ENCODE data around the gene ABLIM2.

The ABLIM2 gene

DNA sequence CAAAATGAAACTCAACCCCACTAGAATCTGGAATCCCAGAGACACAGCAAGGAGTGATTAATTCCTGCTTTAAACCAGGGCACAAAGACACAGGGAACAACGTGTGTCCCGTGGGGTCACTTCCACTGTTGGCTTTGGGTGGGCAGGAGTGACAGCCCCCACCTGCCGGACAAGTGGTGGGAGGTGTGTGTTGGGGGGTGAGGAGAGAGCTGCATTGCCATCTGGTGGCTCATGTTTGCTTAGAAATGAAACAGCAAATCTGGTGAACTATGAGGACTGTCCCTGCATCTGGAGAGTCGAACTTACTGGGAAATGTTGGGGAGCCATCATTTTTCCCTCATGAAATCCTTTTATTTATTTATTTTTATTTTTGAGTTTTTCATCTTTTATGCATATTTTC is 143.1 kb downstream of the ABLIM2 start:
- no peak for DNase-seq

DNA sequence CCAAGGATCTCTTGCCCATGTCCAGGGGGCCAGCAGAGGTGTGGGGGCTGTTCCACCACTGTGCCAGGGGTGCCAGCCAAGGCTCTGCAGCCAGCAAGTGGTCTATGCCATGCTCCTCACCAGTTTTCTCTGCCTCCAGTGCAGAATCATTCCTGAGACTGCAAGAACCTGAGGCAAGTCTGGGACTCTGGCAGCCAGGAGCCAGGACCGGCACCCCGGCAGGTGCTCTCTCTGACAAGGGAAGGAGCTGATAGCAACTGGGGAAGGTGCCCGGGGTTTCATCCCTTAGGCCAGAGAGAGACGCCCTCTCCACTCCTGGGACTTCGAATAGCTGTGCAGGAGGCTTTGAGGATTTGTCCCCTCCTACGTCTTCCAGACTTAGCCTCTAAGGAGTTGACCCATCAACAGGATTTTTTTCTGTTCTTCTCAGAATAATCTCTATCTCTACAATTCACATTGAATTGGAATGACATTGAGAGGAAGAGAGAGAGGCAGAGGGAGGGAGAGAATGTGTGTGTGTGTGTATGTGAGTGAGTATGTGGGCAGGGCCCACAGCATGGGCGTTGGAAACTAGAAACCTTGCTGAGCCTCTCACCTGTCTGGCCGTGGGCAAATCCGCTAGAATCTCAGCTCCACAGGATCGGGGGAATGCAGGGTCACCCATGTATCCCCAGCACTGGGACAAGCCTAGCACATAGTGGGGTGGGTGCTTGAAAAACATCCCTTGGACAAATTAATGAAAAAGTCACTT is 144.5 kb downstream of the ABLIM2 start:
- no peak for DNase-seq

DNA sequence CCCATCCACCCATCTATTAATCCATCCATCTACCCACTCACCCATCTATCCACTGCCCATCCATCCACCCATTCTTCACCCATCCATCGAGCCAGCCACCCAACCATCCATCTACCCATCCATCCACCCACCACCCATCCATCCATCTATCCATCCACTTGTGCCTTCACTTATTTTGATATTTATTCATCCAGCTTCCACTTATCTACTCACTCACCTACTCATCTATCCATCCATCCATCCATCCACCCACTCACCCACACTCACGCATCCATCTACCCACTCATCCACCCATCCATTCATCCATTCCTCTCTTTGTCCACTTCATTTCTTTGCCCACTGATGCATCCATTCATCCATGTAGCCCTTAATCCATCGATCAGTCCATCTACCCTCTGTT is 146.1 kb downstream of the ABLIM2 start:
- DNase-seq, result no peak

DNA sequence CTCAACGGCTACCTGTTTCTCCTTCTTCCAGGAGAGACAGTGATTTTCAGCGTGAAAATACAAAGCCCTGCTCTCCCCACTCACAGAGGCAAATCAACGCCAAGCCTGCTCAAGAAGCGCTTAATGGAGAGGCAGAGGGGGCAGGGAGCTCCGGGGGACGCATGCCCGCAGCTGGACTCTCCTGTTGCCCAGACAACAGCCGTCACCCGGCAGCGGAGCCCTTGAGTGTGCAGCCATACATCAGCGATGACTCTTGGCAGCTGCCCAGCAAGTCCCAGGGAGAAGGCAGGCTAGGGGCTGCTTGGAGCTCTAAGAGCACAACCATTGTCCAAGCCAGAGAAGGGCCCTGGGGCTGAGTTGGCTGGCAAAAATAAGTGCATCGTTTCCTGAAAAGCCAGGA is 148.0 kb downstream of the ABLIM2 start:
- DNase-seq, result no peak

DNA sequence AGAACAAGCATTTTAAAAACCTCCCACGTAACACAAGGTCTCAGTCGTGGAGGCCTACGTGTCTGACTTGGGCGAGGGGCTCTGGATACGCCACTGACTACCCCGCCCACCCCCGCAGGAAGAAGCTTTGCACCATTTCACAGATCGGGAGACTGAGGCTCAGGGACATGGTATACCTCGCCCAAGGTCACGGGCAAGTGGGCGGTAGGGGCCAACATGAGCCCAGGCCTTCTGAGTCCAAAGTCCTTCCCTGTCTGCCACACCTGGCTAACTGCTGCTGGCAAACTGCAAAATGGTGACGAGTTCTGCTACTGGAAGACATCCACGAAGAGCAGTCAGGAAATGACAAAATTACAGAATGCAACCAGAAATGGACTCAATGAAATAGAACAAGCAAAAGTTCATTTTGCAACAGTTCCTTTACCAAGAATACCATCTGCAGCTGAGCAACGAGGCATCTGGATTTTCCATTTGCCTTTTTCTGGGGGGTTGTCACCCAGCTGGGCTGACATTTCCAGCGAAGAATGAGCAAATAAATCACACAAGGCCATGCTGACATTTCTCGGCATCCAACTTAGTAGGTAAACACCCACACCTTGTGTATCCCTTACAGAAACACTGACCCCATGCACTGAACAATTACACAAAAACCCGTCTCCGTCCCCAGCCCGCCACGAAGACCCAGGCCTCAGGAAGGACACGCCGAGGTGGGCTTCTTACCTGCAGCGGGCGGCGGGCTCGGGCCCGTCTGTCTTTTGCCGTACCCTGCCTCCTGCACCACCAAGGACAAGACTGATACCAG is 148.7 kb downstream of the ABLIM2 start:
- no peak for DNase-seq

DNA sequence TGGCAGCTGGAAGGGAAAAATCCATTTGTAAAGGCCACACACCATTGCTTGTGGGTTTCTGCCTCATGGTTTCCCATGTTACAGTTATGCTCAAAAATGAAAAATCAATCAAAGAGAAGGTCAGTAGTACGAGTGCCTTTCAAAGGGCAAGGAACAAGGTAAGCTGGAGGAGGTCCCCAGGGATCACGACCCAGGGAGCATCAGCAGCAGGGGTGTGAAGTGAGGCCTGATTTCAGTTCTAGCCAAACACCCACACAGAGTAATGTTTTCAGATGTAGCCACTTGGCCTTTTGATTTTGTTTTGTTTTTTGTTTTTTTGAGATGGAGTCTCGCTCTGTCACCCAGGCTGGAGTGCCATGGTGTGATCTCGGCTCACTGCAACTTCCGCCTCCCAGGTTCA is 149.5 kb downstream of the ABLIM2 start:
- DNase-seq, result no peak

DNA sequence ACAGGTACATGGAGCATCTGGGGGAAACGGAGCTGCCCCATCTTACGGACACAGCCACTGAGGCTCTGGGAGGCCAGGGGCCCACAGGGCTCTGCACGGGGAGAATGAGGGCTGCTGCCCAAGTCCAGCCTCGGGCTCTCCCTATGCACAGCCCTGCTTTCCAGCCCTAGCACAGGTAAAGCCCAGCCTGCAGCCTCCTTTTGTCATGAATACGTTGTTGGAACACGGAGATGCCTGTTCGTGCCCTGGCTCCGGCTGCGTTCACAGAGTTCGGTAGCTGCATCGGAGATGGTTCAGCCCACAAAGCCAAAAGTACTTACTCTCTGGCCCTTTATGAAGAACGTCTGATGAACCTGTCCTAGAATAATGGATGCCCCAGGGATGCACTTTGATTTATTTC is 150.2 kb downstream of the ABLIM2 start:
- no peak for DNase-seq

DNA sequence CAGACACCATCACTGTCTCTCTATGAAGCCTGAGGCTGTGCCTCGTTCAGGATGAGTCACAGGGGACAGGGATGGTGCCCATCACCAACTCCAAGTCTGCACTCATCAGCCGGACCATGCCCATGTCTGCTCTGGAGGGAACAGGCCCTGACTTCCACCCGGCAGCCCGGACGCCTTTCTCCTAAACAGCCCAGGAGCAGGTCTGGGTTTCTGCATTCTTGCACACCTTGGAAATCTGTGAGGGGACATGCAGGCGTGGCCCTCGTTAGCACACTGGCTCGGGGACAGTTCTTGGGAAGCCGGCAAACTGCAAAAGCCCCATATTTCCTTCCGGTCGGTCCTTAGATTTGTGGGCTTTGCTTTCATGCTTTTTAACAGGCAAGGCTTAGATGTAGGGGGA is 151.0 kb downstream of the ABLIM2 start:
- no peak for DNase-seq

DNA sequence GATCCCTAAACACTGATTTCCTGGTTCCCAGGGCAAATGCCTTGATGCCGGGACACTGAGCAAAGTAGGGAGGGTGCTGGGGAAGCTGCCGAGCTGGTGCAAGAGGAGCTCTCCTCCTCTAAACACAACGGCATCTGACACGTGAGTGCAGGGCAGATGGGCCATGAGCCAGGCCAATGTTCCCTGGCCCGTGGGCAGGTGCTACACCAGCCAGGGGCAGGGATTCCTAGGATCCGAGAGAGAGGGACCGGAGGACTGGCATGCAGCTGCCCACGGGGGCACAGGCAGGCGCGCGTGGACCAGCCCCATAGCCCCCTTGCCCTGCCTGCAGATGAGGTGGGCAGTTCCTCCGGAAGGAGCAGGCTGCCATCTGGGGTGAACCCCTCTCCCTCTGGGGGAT is 152.1 kb downstream of the ABLIM2 start:
- no peak for DNase-seq

DNA sequence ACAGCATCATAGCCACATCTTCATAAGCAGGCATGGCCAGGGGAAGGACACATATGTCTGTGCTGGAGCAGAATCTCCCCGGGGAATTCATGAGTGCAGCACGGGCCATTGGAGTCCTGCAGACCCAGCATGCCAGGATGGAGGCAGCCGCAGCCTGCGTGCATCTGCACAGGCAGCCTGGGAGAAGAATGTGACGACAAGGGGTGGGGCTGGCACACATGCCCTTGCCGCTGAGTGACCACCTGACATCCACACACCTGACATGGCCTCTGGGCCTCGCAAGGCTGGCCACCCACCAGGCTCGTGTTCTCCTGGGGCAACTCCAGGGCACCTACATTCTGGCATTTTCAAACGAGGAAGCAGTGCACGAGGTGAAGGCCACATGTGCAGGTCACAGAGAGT is 152.8 kb downstream of the ABLIM2 start:
- DNase-seq, result no peak

DNA sequence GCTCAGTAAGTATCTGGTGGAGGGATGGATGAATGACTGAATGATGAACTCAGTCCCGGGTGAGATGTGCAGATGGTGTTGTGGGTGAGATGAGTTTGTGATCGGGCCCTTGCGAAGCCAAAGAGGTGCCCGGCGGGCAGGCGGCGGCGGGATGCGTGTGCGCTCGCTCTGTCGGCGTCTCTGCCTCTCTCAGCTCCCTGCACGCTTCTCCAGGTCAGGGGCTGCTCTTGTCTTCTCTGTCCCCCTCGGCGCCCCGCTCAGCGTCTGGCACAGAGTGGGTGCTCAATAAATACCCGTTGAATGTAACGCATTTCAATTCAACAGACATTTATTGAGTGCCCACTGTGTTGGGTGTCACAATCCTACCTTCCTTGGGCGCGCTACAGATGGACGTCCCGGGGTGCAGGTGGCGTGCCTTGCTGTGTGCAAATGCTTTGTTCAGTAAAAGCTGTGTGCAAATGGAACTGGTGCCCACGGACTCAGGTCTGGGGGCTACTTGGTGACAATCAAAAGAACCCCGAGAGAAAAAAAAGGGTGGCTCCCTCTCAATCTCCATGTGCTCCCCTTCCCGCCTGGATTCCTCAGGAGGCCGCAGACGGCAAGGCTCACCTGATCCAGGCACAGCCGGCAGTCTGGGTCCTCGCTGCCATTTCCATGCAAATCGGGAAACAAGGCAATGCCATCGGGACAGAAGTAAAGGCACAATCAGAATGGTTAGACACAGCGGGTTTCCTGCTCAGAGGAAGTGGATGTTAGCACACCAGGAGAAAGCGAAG is 153.4 kb downstream of the ABLIM2 start:
- DNase-seq, result no peak

DNA sequence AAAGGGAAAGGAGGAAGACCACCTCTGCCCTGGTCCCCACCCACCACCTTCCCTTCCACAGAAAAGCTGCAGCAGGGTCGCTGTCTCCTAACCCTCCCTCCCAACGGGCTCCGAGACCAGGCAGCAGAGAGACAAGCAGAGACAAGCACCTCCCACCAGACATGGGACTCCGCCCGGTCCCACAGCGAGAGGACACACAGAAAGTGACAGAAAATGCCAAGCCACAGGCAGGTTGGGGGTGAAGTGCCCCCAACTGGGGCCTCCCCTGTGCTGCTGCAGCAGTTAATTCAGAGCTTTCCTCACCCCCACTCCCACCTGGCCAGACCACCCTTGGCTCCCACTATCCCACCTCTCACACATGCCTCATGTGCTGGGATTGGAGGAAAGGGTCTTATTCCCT is 154.5 kb downstream of the ABLIM2 start:
- no peak for DNase-seq

DNA sequence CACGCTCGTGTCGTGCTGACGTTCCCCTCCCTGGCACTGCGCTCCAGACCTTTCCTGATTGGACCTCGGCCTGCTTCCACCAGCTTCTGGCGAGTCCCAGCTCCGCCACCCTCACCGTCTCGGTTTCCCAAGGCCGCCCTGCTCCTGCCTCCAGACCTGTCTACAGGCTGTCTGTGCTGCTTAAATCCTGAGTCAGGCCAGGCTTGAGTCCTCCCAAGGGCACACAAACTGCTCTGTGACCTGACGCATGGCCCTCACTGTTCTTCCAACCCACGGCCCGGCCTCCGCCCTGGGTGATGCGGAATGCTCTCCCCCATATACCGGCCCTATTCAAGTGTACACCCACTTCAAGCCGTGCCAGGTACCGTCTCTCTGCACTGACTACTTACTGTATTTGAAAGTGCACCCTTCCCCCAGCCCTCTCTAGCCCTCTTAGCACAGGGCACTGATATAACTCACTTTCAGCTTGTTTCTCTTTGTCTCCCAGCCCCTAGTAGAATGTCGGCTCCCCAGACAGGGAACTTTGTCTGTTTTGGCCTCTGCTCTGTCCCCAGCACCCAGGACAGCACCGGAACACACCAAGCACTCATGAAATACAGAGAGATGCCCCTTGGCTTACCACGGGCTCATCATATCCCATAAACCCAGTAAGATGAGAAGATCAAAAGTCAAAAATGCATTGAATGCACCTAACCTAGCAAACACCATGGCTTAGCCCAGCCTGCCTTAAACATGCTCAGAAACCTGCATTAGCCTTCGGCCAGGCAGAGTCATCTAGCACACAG is 155.9 kb downstream of the ABLIM2 start:
- no peak for DNase-seq

DNA sequence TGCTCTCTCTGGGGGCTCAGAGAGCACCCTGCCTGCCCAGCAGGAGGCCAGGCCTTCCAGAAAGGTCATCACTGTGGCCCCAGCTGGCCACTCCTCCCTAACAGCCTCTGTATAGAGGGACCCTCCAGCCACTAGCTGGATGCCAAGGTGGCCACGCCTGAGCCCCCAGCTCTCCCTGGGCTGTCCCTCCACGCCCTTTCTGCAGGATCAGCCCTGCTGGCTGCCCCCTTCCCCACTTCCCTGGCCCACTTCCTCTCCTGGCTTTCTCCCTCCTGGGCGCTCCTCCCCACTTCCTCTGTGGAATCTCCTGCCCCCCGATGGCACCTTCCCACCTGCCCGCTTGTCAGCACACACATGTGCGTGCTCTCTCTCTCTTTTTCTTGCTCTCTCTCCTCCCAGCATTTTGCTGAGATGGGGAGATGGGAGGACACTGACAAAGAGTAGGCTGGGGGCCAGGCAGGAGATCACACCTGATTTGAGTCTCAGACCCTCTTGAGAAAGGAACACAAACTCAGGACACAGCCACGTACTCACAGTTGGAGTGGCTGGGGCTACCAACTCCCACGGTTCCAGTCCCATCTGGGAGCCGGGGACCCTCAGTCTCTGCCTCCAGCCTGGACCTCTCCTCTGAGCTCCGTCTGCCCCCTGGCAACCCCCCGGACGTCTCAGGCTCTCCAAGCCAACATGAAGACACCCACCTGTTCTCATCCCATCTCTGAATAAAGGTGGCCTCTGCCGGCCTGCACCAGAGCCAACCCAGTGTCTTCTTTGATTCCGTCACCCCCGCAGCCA is 156.9 kb downstream of the ABLIM2 start:
- no peak for DNase-seq

DNA sequence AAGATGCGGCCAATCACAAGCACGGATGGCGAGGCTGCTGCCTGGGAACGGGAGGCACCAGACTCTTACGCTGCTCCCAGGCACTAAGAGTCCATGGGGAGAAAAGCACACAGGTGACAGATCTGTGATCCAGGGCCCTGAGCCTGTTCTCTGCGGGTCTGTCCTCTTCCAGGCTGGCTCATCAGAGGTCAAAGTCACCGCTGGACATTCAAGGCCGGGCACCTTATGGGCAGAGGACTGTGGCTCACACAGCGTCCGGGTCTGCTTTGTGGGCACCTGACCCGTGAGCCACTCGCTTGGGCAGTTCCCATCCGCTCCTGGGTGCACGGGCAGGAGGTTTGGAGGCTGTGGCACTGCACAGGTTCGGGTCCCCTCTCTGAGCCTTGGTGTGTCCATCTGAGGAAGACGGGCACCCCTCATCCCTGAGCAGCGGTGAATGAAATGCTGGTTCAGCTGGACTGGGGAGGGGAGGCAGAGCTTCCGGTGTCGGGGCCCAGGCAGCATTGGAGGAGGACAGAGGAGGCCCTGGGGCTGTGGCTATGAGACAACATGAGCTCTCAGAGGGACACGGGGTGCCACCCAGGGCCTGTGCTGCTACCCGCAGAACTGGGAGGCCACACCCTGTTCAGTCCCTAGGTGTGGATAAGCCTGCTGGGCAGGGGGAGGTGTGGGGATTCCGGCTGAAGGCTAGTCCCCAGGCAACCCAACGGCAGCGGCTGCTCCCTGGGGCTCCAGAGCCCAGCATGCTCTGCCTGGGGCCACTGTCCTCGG is 157.7 kb downstream of the ABLIM2 start:
- no peak for DNase-seq

DNA sequence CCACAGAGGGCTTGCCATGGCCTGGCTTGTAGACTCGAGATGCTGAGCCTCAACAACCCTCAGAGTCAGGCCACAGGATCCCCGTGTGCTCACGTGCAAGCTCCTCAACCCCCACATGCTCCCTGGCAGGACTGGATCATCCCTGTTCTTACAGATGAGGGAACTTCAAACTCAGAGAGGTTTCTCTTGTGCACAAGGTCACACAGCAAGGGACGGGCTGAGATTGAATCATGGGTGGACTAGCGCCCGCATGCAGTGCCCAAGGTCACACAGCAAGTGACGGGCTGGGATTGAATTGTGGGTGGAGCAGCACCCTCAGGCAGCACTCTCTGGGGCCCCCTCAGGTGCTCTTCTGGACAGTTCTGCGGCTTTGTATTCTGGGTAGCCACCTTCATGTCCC is 158.4 kb downstream of the ABLIM2 start:
- DNase-seq, result no peak

DNA sequence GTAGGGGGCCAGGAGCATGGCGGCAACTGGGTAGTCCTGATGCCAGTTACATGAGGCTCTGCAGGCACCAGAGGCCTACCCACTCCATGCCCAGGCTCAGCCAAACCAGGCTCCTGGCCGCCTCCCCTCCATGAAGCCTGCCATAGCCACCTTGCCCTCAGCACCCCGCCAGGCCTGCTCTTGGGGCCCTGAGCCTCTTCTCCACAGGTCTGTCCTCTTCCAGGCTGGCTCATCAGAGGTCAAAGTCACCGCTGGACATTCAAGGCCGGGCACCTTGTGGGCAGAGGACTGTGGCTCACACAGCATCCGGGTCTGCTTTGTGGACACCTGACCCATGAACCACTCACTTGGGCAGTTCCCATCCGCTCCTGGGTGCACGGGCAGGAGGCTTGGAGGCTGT is 158.9 kb downstream of the ABLIM2 start:
- DNase-seq, result no peak

DNA sequence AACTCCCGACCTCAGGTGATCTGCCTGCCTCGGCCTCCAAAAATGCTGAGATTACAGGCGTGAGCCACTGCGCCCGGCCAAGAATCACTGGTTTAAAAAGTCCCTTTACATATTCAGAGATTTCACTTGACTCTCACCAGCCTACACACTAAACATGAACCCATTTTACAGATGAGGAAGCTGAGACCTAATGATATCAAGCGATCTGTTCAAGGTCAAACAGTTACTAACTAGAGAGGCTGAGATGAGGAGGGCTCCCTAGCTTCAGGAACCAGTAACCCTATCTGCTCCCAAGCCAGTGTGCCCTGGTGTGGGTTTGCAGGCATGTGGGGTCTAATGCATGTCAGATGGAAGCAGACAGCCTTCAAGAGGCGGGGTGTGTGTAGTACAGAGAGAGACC is 159.3 kb downstream of the ABLIM2 start:
- DNase-seq, result no peak

DNA sequence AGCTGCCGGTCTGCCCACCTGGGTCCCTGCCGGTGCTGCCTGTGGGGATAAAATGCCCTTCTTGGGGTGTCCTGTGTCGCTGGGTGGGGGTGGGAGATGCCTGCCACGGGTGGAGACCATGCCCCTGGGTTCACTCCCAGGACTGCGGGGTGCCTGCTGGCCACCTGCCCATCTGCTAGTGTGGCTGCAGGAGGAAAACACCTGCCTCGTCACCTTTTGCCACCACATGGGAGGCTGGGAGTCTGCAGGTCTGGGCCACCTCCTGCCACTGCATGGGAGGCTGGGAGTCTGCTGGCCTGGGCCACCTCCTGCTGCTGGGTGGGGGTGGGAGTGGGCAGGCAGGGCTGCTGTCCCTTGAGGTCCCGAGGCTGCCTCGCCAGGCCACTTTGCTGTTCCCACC is 160.2 kb downstream of the ABLIM2 start:
- DNase-seq, result no peak

DNA sequence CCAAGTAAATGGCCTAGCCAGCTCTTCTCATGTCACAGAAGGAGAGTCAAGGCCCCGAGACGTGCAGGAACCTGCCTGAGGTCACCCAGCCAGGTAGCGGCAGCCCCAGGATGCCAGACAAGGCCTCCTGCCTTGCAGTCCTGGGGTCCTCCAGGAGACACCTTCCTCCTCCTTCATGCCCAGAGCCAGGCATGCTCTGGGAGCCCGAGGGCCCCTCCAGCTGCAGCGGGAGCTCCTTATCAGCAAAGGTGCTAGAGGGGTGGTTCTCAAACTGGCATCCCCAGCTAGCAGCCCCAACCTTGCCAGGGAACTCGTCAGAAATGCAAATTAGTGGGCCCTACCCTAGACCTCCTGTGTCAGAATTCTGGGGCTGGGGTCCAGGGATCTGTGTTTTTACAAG is 162.7 kb downstream of the ABLIM2 start:
- DNase-seq, result no peak

DNA sequence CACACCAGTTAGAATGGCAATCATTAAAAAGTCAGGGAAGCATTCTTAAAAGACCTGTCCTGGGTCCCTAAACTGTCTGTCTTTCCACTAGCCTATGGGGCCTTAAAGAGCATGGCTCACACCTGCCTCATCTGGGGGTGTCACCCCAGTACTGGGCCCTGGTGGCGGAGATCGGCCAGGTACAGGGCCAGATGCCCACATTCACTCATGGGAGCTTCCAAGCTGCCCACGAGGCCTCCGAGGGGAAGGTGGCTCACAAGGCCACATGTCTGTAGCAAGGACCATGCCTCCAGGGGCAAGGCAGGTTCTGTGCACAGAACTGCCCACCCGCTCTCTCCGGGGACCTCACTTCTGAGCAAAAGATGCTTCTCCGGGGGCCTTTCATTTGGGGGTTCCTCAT is 163.5 kb downstream of the ABLIM2 start:
- no peak for DNase-seq
